Epithelial cell of proximal tubule (primary cell): ENCODE data around the gene EPN3. TPM values are rescaled to one million over a fixed set of nuclear protein-coding genes. Genes with fewer than 3 reads are reported as not detected.

Source experiments
- DNase-seq: peaks from one replicate; pipeline ENCODE4 v3.0.0-alpha.2; 2011; ENCODE audit warnings: low read depth
- H3K4me3 ChIP-seq: 2 replicates; pipeline ENCODE4 v1.5.1; 2011; ENCODE audit warnings: low read depth, mild to moderate bottlenecking, low read length
- CTCF ChIP-seq: conservative IDR thresholded peaks from 2 replicates; pipeline ENCODE4 v1.5.1; 2012; ENCODE audit warnings: low read depth, mild to moderate bottlenecking, low read length
- total RNA-seq: library from RNA; depleted of rRNA; stranded (reverse); fragments of >200 nt; gene quantifications from 2 replicates; pipeline ENCODE4 v1.2.3, GENCODE V29; 2015

EPN3 gene
- total RNA-seq, 1 donor from 2014 or later = 2.8 TPM

- TF ChIP-seq CTCF = no peak
- H3K4me3 ChIP-seq = no peak overlapping the region
- DNase-seq = no peak
These were observed 6.2 kb downstream of the EPN3 start for GRCh38 chr17:50538549-50539410.

GRCh38 chr17:50539762-50540559, 7.4 kb downstream of the EPN3 start:
- no peak for DNase-seq
- TF ChIP-seq CTCF = no peak
- H3K4me3 ChIP-seq = no peak overlapping the region

DNA sequence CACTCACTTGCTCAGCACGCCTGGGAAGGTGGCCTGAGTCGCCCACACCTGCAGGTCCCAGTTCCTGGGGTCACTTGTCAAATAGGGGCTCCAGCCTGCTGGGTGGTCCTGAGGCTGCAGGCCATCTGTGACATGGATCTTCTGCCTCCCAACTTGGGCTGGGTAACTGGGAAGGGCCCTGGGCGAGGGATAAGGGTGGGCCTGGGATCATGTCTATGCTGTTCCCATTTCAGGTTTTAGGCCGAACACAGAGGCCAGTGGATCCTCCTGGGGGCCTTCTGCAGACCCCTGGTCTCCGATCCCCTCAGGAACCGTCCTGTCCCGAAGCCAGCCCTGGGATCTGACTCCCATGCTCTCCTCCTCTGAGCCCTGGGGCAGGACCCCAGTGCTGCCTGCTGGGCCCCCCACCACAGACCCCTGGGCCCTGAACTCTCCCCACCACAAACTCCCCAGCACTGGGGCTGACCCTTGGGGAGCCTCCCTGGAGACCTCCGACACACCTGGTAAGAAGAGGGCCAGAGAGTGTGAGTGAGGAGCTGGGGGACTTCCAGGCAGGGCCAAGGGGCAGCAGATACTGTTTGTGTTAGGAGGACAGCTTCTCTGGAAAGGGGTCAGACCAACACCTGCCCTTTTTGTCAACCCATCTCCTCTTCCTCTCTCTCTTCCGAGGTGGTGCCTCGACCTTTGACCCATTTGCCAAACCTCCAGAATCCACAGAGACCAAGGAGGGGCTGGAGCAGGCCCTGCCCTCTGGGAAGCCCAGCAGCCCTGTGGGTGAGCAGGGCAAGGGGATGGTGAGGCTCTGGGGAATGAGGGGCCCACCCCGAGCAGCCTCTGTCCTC, 8.2 kb downstream of the EPN3 start:
- no peak for DNase-seq
- TF ChIP-seq CTCF = no peak

DNA sequence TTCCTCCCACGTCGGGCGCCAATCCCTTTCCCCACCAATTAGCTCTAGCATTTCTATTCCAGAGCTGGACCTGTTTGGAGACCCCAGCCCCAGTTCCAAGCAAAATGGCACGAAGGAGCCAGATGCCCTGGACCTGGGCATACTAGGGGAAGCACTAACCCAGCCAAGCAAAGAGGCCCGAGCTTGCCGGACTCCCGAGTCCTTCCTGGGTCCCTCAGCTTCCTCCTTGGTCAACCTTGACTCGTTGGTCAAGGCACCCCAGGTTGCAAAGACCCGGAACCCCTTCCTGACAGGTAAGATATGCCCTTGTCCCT, 8.8 kb downstream of the EPN3 start:
- no peak for DNase-seq
- peak overlapping the region; percentile 48 for H3K4me3 ChIP-seq
- no peak for TF ChIP-seq CTCF

More for the DNA sequence above, 8.2 kb downstream of the EPN3 start:
- no peak overlapping the region for H3K4me3 ChIP-seq

- peak; percentile 33 for TF ChIP-seq CTCF
- peak overlapping the region; percentile 48 for H3K4me3 ChIP-seq
- no peak for DNase-seq
These were observed 9.5 kb downstream of the EPN3 start for GRCh38 chr17:50541716-50542688.
